ENCODE results near the gene POLD2.

The POLD2 gene

DNA sequence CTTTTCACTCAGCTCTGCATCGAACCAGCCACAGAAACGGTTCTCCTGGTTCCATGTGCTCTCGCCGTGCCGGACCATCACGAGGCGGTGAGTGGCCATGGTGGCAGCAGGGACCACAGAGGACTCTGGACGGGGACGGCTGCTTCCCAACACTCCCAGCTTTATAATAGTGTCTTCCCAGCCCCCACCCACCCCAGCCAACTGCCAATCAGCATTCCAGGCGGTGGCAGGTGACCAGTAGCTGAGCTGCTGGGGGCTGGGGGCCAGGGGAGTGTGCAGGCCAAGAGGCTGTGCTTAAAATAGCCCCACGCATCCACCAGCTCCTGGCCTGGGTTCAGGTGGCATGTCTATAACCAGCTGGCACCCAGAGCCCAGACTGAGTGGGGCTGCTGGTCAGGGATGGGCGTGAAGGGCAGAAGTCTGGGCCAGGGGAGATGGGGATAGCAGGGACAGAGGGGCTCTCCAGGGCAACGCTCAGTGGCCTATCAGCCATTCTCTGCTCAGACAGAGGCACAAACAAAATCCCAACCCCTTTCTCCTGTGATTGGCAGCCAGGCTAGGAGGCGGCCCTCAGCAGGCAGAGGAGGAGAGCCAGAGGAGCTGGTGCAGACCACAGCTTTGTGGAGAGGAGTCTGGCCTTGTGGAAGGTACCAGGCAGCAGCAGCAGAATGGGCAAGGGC is 57.8 kb downstream of the POLD2 start, which contains the start of gene PGAM2:
Gene PGAM2, minus strand, starts transcription at position 137 of the 680 bp plus-strand sequence. Its CDS starts 38 bp downstream, at position 99.
- DNase-seq (ENCODE audit: low read depth in 2 of 2): no peak

DNA sequence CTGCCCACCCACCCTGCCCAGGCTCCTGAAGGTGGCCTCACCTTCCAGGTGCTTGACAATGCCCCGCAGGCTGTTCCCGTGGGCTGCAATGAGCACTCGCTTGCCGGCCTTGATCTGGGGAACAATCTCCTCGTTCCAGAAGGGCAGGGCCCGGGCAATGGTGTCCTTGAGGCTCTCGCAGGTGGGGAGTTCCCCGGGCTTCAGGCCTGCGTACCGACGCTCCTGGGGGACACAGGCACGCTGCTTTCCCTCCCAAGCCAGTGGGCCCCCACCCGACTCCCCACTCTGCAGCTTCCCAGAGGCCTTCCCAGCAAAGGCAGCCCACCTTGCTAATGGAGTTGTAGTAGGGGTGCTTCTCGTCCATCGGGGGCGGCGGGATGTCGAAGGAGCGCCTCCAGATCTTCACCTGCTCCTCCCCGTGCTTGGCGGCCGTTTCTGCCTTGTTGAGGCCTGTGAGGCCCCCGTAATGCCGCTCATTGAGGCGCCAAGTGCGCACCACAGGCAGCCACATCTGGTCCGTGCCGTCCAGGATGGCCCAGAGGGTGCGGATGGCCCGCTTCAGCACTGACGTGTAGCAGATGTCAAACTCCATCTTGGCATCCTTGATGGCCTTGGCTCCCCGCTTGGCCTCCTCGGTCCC is 58.4 kb downstream of the POLD2 start:
- DNase-seq (ENCODE audit: low read depth in 2 of 2): no peak
